B cell (primary cell): ENCODE measurements around the gene CDK2. TPM values are rescaled to one million over a fixed set of nuclear protein-coding genes. Genes with fewer than 3 reads are reported as not detected.

Source experiments
- ATAC-seq: fragments of 200-7000 bp; cut with Tn5 transposase; one replicate; pipeline ENCODE4 v1.10.0; 2021; ENCODE audit warnings: low read depth, mild to moderate bottlenecking, moderate number of reproducible peaks, moderate library complexity
- CTCF ChIA-PET: fragments of 350-600 bp; sonication (Branson Sonifier 250); formaldehyde crosslinking; loops from one replicate; lab custom pipeline; 2021; ENCODE audit warnings: antibody characterized with exemption, inconsistent platforms; lab: Charles Lee
- POLR2A ChIA-PET: fragments of 350-600 bp; sonication (Branson Sonifier 250); formaldehyde crosslinking; loops from one replicate; lab custom pipeline; 2021; ENCODE audit warnings: antibody characterized with exemption; lab: Charles Lee
- DNase-seq: peaks from one replicate; pipeline ENCODE4 v3.0.0; 2013
- H2AFZ ChIP-seq: 2 replicates; pipeline ENCODE4 v1.6.1; 2012; ENCODE audit warnings: mild to moderate bottlenecking, low read depth, low read length; ENCODE audit not compliant: insufficient read depth, poor library complexity, severe bottlenecking
- H3K27ac ChIP-seq, 2 donors: 1 replicate in 1 of 2; 2 replicates in 1 of 2; pipeline ENCODE4 v1.5.1; 2012 to 2013; ENCODE audit warnings: low read length in 2 of 2, mild to moderate bottlenecking in 2 of 2, moderate library complexity in 1 of 2
- H3K27me3 ChIP-seq, 4 experiments: fragments of 200-600 bp in 1 of 4; sonication (generic) in 1 of 4; replicated peaks in 1 of 4; 1 replicate in 2 of 4; 2 replicates in 2 of 4; pipeline versions ENCODE4 v1.6.1 to v1.7.0; 2013 to 2016; ENCODE audit warnings: low read length in 3 of 4, mild to moderate bottlenecking in 2 of 4, mixed read lengths in 1 of 4, moderate library complexity in 1 of 4; ENCODE audit not compliant: insufficient read depth in 4 of 4, control insufficient read depth in 3 of 4; ENCODE audit errors: control extremely low read depth in 1 of 4
- H3K36me3 ChIP-seq, 2 experiments: replicated peaks in 1 of 2; 1 replicate in 1 of 2; 2 replicates in 1 of 2; pipeline versions ENCODE4 v1.6.1 to v1.7.1; 2013; ENCODE audit warnings: low read length in 1 of 2; ENCODE audit not compliant: insufficient read depth in 2 of 2, control insufficient read depth in 1 of 2; ENCODE audit errors: control extremely low read depth in 1 of 2, extremely low read depth in 1 of 2
- H3K4me1 ChIP-seq, 2 donors: fragments of 200-600 bp in 1 of 2; sonication (generic) in 1 of 2; 1 replicate in 1 of 2; 2 replicates in 1 of 2; pipeline versions ENCODE4 v1.5.1 to v1.6.1; 2013 to 2017; ENCODE audit warnings: low read length in 2 of 2; ENCODE audit not compliant: control insufficient read depth in 2 of 2, insufficient read depth in 2 of 2
- H3K4me2 ChIP-seq: replicated peaks from 2 replicates; pipeline ENCODE3; 2012; ENCODE audit warnings: mild to moderate bottlenecking, low read depth, low read length; ENCODE audit not compliant: poor library complexity, severe bottlenecking
- H3K4me3 ChIP-seq, 5 experiments: fragments of 200-600 bp in 1 of 5; sonication (generic) in 1 of 5; 1 replicate in 3 of 5; 2 replicates in 2 of 5; pipeline versions ENCODE4 v1.5.1 to v1.7.0; 2011 to 2016; ENCODE audit warnings: low read length in 4 of 5, mild to moderate bottlenecking in 4 of 5, low read depth in 2 of 5, control low read depth in 1 of 5, moderate library complexity in 1 of 5; ENCODE audit not compliant: insufficient read depth in 1 of 5; ENCODE audit errors: control extremely low read depth in 1 of 5, extremely low read depth in 1 of 5
- H3K79me2 ChIP-seq: fragments of 200-600 bp; sonication (generic); one replicate; pipeline ENCODE4 v1.6.0; 2016; ENCODE audit warnings: low read length; ENCODE audit not compliant: control insufficient read depth, insufficient read depth
- H3K9ac ChIP-seq: fragments of 200-600 bp; sonication (generic); 2 replicates; pipeline ENCODE4 v1.6.1; 2017; ENCODE audit warnings: mild to moderate bottlenecking, low read length, moderate library complexity
- H3K9me3 ChIP-seq, 3 donors: one replicate each; pipeline versions ENCODE4 v1.6.1 to v1.7.1; 2013; ENCODE audit warnings: low read length in 2 of 3; ENCODE audit not compliant: control insufficient read depth in 2 of 3, insufficient read depth in 1 of 3; ENCODE audit errors: control extremely low read depth in 1 of 3
- H4K20me1 ChIP-seq: 2 replicates; pipeline ENCODE4 v1.6.0; 2012; ENCODE audit warnings: mild to moderate bottlenecking, low read length; ENCODE audit not compliant: insufficient read depth, control insufficient read depth, poor library complexity, severe bottlenecking
- H3K27ac Mint-ChIP-seq: one replicate; pipeline ENCODE4 v1.8.0; 2021; ENCODE audit warnings: mixed read lengths
- H3K27me3 Mint-ChIP-seq: one replicate; pipeline ENCODE4 v1.8.0; 2021; ENCODE audit warnings: mixed read lengths
- H3K4me1 Mint-ChIP-seq: one replicate; pipeline ENCODE4 v1.8.0; 2021; ENCODE audit warnings: mixed read lengths
- H3K4me3 Mint-ChIP-seq: one replicate; pipeline ENCODE4 v1.8.0; 2021; ENCODE audit warnings: mixed read lengths
- H3K9me3 Mint-ChIP-seq: one replicate; pipeline ENCODE4 v1.8.0; 2022; ENCODE audit warnings: mixed read lengths; ENCODE audit not compliant: insufficient read depth
- EZH2 ChIP-seq: IDR thresholded peaks from 2 replicates; pipeline ENCODE4 v1.6.1; 2012; ENCODE audit warnings: borderline replicate concordance, low read depth, mild to moderate bottlenecking, moderate library complexity, low read length; ENCODE audit not compliant: insufficient read depth, poor library complexity, severe bottlenecking
- WGBS: methylation state at CpG from one replicate; pipeline ENCODE4 v1.1.5; 2013; ENCODE audit warnings: missing lambda C conversion rate; ENCODE audit not compliant: insufficient coverage; 5-methylcytosine and 5-hydroxymethylcytosine counted together
- intact Hi-C: fragments of 100-400 bp; cut with micrococcal nuclease; formaldehyde crosslinking; loops from one replicate; pipeline ENCODE4 v1.10.0; 2022
- polyA plus RNA-seq: library from polyadenylated mRNA; depleted of rRNA; stranded (reverse); fragments of >200 nt; gene quantifications from 2 replicates; pipeline ENCODE4 v1.2.3, GENCODE V29; 2012
- total RNA-seq, 2 donors: library from RNA; stranded (reverse); fragments of 120-200 nt in 1 of 2; gene quantifications; 1 replicate in 1 of 2; 2 replicates in 1 of 2; pipeline versions ENCODE4 v1.2.3 to v1.2.4, GENCODE V29; 2013 to 2022
- TF ChIP-seq, protein P1 (sequence below): fragments of 200-600 bp; IDR thresholded peaks from one replicate; pipeline ENCODE4 v1.8.0; 2022; ENCODE audit warnings: antibody characterized with exemption, mild to moderate bottlenecking

CDK2 gene
- total and polyA plus RNA-seq, 2 donors (not counting 1 experiment from before 2014, with no cell fraction given), result 10.8 to 32.8 TPM

- ChIA-PET POLR2A (no interaction called here), CTCF (interaction anchor here (1.5 to 2.0 kb wide), 2 partner anchors 14 to 17 kb away, joined by 3 to 8 read pairs; no protein-coding TSS in a partner anchor)
- Histone ChIP-seq H3K4me3 (no peak overlapping the region), H3K4me1 (peaks cover 5 to 11% of the 10 kb centered on the region in 2 donors), H3K27me3 (no peaks in the 10 kb centered on the region), H2AFZ (no peak overlapping the region), H3K9ac (no peak overlapping the region), H4K20me1 (no peaks in the 10 kb centered on the region), H3K27ac (no peak overlapping the region), H3K79me2 (no peaks in the 10 kb centered on the region), H3K36me3 (no peaks in the 10 kb centered on the region), H3K9me3 (no peaks in the 10 kb centered on the region), H3K4me2 (no peak overlapping the region)
- H3K27me3 Mint-ChIP-seq, result no peaks in the 10 kb centered on the region
- H3K4me1 Mint-ChIP-seq, result peaks cover 14% of the 10 kb centered on the region
- TF ChIP-seq EZH2, result no peak
- TF ChIP-seq, protein P1, sequence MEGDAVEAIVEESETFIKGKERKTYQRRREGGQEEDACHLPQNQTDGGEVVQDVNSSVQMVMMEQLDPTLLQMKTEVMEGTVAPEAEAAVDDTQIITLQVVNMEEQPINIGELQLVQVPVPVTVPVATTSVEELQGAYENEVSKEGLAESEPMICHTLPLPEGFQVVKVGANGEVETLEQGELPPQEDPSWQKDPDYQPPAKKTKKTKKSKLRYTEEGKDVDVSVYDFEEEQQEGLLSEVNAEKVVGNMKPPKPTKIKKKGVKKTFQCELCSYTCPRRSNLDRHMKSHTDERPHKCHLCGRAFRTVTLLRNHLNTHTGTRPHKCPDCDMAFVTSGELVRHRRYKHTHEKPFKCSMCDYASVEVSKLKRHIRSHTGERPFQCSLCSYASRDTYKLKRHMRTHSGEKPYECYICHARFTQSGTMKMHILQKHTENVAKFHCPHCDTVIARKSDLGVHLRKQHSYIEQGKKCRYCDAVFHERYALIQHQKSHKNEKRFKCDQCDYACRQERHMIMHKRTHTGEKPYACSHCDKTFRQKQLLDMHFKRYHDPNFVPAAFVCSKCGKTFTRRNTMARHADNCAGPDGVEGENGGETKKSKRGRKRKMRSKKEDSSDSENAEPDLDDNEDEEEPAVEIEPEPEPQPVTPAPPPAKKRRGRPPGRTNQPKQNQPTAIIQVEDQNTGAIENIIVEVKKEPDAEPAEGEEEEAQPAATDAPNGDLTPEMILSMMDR, result no peak
- intact Hi-C loops, result no loop called here
- WGBS, result no CpG with 5 or more reads among the region's 2 CpGs
- DNase-seq (no peak), ATAC-seq (no peak)
- no peaks in the 10 kb centered on the region for H3K9me3 Mint-ChIP-seq
- H3K4me3 Mint-ChIP-seq, result peak overlapping the region; percentile 16
- H3K27ac Mint-ChIP-seq, result no peak overlapping the region
These were observed 43.5 kb downstream of the CDK2 start for GRCh38 chr12:56010111-56010570.

- no peak overlapping the region for H3K4me3 ChIP-seq
- intact Hi-C loops, result no loop called here
- no peak for TF ChIP-seq EZH2
- TF ChIP-seq, protein P1, result no peak
- H3K4me1 Mint-ChIP-seq, result peaks cover 14% of the 10 kb centered on the region
- no peak for ATAC-seq
- H3K27ac ChIP-seq, result no peak overlapping the region
- H3K4me1 ChIP-seq, result peaks cover 5 to 11% of the 10 kb centered on the region in 2 donors
- no CpG with 5 or more reads among the region's 2 CpGs for WGBS
- no peaks in the 10 kb centered on the region for H3K9me3 ChIP-seq
- no peak overlapping the region for H2AFZ ChIP-seq
- H3K27me3 Mint-ChIP-seq, result no peaks in the 10 kb centered on the region
- no peaks in the 10 kb centered on the region for H3K27me3 ChIP-seq
- H3K27ac Mint-ChIP-seq, result no peak overlapping the region
- ChIA-PET POLR2A (no interaction called here), CTCF (interaction anchor here (1.4 to 2.0 kb wide), 2 partner anchors 12 to 15 kb away, joined by 3 to 6 read pairs; partner anchors contain the start of gene SUOX)
- no peaks in the 10 kb centered on the region for H4K20me1 ChIP-seq
- no peaks in the 10 kb centered on the region for H3K36me3 ChIP-seq
- H3K9me3 Mint-ChIP-seq, result no peaks in the 10 kb centered on the region
- no peaks in the 10 kb centered on the region for H3K79me2 ChIP-seq
- H3K4me2 ChIP-seq, result no peak overlapping the region
- H3K9ac ChIP-seq, result no peak overlapping the region
- no peak overlapping the region for H3K4me3 Mint-ChIP-seq
- no peak for DNase-seq
These were observed 45.0 kb downstream of the CDK2 start for GRCh38 chr12:56011509-56012090.
